Hematopoietic multipotent progenitor cell treated with erythropoietin and hydrocortisone succinate and interleukin-3 and kit ligand, for 6 days (in vitro differentiated cells): ENCODE measurements around the gene VMO1.

Experiments used
- DNase-seq: peaks from one replicate; pipeline ENCODE4 v3.0.0-alpha.2; 2015

The VMO1 gene

DNA sequence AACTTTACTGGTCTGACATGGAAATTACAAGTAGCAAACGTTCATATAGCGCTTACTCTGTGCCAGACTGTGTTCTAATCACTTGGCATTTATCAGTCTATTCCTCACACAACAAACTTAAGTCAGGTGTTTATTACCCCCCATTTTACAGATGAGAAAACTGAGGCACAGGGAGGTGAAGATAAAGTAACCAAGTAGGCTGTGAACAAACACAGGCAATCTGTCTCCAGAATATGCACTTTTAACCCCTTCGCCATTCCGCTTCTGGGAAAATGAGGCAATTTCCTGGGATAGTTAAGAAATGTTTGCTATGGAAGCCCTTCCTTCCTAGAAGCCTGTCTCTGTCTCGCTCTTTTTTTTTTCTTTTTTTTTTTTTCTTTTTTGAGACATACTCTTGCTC, 34.2 kb downstream of the VMO1 start:
- DNase-seq, result no peak

DNA sequence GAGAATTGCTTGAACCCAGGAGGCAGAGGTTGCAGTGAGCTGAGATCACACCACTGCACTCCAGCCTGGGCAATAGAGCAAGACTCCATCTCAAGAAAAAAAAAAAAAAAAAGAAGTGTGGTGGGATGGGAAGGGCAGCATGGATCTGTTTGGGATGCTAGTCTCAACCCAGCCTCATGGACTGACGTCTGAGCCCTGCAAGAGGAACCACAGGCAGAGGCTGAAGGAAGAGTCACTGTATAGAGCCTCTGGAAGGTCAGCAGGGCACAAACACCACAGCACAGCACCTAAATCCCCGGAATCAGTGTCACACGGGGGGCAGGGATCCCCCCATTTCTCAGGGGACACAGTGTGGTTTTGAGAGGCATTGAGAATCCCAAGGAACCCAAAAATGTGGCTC, 35.6 kb downstream of the VMO1 start:
- no peak for DNase-seq

DNA sequence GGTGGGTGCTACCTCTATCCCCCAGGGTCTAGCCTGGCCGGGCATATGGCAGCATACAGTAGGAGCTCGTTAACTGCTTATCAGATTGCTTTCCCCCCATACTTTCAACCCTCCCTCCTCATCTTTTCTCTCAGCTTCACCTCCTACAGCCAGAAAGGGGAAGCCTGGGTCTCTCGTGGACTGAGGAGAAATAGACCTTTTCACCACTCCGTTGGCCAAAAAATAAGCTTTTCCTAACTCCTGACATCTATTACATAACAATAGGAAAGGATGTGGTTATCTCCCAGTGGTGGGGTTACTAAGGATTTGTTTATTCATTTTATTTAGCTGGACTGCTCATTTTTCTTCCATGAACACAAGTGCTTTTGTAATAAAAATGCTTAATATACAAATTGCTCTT, 37.5 kb downstream of the VMO1 start:
- no peak for DNase-seq

DNA sequence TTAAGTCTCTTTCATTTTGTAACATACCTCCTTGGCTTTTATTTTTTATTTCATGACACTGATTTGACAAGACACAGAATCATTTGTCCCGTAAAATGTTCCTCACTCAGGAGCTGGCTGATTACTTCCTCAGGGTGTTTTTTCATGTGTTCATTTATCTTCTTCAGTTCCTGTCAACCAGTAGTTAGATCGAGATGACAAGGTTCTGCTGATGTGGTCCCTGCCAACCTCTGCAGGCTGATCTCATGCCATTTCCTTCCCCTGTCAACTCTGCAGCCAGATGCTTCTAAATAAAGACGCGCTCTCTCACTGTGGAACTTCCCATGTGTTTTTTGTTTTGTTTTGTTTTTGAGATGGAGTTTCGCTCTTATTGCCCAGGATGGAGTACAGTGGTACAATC, 38.3 kb downstream of the VMO1 start:
- peak; percentile 31 for DNase-seq

DNA sequence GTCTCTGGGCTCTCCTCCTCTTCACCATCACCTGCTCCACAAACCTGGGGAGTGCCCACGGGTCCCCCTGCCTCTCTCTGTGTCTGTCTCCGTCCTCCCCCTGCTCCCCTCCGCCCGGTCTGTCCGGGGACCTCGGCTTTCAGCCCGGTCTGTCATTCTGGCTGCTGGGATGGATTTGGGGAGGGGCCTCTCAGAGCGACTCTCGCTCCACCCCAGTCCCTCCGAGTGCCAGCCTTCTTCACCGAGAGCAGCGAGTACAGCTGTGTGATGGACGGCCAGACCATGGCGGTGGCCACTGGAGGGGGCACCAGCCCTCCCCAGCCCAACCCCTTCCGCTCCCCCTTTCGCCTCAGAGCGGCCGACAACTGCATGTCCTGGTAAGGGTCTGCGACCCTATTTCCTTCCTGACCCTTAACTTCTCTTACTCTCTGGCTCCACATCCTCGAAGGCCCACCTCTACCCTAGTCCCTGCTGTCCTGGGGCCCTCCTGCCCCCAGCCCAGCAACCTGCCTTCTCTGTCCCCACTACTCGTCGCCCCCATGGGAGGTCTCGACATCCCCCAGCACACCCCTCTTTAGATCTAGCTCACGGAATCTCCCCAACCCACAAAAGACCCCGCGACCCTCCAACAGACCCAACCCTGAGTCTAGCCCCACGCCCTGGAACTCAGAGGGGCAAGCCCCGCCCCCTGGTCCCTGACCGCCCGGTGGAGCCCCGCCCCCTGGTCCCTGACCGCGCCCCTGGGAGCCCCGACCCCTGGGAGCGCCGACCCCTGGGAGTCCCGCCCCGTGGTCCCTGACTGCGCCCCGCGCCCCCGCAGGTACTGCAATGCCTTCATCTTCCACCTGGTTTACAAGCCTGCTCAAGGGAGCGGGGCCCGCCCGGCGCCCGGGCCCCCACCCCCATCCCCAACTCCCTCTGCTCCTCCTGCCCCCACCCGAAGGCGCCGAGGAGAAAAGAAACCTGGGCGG, 40.9 kb downstream of the VMO1 start:
- DNase-seq, result no peak

DNA sequence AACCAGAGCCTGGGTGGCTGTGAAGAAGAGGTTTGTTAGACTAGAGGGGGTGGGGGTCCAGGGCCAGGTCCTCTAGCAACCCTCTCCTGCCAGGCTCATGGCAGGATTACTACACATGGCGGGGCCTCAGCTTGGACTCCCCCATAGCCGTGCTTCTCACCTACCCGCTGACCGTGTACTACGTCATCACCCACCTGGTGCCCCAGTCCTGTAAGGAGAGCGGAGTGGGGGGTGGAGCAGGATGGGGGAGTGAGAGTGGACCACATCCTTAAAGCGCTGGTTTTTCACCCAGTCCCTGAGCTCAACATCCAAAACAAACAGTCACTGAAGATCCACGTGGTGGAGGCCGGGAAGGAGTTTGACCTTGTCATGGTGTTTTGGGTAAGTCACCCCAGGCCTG, 42.3 kb downstream of the VMO1 start:
- DNase-seq, result no peak

DNA sequence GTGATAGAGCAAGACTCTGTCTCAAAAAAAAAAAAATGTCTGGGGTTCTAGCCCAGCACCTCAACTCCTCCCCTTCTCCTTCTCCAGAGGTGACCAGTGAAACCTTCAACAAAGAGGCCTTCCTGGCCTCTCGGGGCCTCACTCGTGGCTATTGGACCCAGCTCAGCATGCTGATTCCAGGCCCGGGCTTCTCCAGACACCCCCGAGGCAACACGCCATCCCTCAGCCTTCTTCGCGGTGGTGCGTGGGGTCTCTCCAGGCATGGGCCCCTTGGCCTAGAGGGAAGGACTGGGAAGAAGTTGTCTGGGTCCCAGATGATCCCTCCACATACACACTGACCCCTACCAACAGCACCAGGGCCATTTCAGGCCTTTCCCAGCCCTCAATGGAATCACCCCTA, 42.9 kb downstream of the VMO1 start:
- DNase-seq, result no peak

DNA sequence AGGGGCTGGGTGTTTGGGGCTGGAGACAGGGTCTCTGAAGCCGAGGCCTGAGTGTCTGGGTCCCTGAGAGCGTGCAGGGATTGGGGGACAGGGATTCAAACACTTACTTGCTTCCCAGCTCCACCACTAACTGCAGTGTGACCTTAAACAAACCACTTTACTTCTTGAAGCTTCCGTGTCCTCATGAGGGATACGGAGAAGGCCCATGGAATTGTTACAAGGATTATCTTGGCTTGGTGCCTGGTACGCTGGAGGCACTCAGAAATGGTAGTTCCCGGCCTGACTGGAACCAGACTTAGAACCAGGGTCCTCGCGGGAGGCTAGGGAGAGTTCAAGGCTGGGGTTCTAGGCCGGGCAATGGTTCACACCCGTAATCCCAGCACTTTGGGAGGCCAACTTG, 43.5 kb downstream of the VMO1 start:
- DNase-seq, result no peak

DNA sequence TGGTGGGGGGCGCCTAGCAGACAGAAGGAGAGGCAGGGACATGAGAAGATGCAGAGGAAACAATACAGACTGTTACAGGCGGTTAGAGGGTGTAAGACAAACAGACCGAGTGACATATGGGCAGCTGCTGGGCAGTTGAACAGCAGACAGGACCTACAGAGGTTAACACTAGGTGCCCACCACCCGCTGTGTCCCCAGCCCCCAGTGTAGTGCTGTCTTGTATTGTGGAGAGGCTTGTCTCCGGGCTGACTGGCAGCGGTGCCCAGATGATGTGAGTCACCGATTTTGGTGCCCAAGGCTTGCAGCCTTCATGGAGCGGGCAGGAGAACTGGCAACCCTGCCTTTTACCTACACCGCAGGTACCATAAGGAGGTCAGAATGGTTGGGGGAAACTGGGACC, 44.0 kb downstream of the VMO1 start:
- DNase-seq, result no peak

DNA sequence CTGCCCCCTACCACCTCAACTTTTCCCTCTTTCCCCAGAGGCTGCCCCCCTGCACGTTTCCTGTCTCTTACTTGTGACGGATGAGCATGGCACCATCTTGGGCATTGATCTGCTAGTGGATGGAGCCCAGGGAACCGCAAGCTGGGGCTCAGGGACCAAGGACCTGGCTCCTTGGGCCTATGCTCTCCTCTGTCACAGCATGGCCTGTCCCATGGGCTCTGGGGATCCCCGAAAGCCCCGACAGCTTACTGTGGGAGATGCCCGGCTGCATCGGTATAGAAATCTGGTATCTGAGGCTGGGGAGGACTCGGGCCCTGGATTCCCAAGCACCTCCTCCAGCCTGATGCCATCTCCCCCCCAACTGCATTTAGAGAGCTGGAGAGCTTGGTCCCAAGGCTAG, 44.6 kb downstream of the VMO1 start:
- DNase-seq, result no peak

DNA sequence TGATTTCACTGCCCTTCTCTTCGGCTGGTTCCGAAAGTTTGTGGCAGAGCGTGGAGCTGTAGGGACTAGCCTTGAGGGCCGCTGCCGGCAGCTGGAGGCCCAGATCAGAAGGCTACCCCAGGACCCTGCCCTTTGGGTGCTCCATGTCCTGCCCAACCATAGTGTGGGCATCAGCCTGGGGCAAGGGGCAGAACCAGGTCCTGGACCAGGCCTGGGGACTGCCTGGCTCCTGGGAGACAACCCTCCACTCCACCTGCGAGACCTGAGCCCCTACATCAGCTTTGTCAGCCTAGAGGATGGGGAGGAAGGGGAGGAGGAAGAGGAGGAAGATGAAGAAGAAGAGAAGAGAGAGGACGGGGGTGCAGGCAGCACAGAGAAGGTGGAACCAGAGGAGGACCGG, 45.6 kb downstream of the VMO1 start:
- DNase-seq, result no peak

DNA sequence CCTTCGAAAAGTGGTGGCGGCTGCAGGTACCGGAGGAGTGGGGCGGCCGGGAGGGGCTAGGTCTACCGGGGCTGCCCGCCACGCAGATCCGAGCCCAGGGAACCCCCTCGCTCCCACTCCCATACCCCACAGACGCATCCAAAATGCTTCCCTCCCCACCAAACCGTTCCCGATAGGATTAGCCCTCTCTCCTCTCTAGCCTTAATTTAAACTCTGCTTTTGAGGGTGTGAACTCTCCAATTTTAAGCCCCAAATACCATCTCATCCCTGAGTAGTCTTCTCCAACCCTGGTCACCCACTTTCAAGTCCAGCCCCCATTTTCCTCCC, 46.2 kb downstream of the VMO1 start:
- no peak for DNase-seq

DNA sequence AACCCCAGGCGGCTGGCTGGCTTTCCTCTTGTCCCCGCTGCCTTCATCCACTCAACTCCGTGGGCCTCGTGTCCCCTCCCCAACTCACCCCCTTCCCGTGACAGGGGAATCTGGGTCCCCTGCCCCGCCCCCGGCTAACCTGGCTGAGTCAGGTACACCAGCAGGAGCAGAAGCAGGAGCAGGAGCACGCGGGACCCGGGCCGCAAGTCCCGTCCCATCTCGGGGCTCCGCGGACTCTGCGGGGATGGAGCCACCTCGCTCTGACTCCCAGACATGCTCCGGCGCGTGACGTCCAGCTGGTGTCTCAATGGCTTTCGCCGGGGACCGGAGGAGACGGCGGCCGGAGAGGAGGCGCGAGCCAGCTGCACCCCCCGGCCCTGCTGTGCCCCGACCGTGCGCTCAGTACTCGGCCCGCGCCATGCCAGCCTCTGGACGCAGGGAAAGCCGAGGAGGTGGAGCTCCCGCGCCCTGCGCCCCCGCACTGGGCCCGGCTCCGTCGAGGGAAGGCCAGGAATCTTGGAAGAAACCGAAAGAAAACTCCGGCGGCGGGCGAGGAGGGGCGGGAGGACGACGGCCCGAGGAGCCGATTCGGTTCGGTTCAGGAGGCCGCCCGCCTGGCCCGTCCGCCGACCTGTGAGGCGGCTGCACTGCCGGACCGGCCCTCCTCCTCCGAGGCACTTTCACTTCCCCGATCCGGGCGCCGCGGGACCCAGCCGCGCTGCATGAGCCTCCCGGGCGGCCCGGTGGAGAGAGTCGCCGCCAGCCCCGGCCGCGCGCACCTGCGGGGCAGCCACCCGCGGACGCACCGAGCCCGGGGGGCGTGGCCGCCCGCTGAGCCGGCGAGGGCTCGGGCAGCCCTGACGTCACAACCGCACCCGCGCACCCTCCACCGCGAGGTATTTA, 46.8 kb downstream of the VMO1 start, which contains the start of the genes CXCL16 and ZMYND15:
Gene CXCL16, minus strand, starts transcription at position 807 of the 903 bp plus-strand sequence. Its CDS starts 589 bp downstream, at position 218.
Gene ZMYND15, plus strand, starts transcription at position 712 of the 903 bp plus-strand sequence. CDS start 716 bp downstream, outside the sequence.
- no peak for DNase-seq

DNA sequence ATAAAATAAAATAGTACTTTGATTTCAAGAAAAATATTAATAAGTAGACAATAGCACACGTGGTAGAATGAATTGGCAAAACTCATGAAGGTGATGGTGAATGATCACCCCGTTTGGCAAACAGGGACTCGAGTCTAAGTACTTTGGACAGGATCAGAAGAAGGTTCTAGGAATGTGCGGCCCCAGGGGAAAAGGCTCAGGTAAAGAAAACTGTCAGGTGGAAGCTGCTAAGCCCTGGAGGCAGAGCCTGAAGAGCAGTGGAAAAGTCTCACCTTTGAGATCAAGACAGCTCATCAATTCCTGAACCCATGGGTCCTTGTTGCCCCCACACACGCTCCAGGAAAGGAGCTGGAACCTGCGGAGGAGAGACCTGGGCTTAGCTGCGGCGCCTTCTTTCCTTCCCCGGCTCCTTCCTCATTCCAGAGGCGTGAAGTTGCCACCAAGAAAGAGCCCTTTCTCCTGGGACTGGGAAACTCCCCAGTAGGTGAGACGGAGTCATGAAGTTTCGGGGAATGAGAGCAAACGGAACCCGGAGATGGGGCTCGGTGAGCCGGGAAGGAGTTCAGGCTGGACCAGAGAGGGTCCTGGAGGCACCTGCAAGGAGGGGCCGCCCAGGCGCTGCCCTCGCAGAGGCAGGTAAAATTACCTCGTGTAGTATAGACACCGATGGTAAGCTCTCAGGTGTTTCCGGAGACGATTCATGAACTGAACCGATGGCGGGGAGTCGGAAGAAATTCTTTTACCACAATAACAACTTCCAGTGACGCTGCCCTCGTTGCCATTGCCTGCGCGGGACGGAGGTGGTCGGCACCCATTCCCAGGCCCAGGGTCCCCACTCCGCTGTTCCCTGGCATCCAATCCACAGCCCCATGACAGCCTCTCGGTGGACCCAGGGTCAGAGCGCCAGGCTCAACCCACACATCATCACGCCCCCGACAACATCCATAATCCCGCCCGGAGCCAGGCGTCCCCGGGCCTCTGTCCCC, 47.7 kb downstream of the VMO1 start:
- DNase-seq, result no peak

DNA sequence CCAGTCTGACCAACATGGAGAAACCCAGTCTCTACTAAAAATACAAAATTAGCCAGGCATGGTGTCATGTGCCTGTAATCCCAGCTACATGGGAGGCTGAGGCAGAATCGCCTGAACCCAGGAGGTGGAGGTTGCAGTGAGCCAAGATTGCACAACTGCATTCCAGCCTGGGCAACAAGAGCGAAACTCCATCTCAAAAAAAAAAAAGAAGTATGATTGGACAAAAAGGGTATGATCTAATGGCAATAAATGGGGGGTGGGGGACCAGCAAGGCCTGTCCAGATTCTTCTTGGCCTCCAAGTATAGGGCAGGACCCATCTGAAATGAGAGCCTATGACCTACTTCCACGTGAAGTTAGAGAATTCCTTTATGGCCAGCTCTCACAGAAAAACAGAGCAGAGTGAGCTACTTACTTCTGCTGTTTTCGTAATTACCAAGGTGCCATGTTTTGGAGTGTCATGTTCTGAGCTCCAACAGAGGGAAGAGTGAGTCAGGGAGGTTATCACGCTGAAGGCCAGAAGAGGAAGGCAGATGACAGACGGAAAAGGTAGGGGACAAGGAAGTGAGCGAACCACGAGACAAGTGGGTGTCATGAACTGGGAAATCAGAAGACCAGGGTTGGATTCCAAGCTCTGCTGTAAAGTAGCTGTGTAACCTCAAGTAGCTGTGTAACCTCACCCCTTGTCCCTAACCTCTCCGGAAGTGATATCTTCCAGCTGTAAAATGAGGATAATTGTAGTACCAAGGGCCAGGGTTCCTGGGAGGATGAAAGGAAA, 50.1 kb downstream of the VMO1 start:
- DNase-seq, result no peak
